Thoracic aorta (tissue), 2 donors: Measurements from ENCODE around the gene IQCH. TPM values are rescaled to one million over a fixed set of nuclear protein-coding genes. Genes with fewer than 3 reads are reported as not detected.

Experiments used
- ATAC-seq: fragments of 150-250 bp; one replicate; pipeline ENCODE4 v1.8.0; 2017; ENCODE audit warnings: low read depth; ENCODE audit not compliant: insufficient number of reproducible peaks, low FRiP score
- DNase-seq: peaks from one replicate; pipeline ENCODE4 v3.0.0-alpha.2; 2020; ENCODE audit warnings: low spot score
- H3K27ac ChIP-seq, 2 donors: fragments of 200-600 bp; sonication (generic); 1 replicate in 1 of 2; 2 replicates in 1 of 2; pipeline ENCODE4 v1.5.1; 2016; ENCODE audit warnings: mild to moderate bottlenecking in 2 of 2, moderate library complexity in 2 of 2
- H3K27me3 ChIP-seq: fragments of 200-600 bp; sonication (generic); replicated peaks from 2 replicates; pipeline ENCODE4 v1.6.0; 2016; ENCODE audit warnings: mild to moderate bottlenecking; ENCODE audit not compliant: insufficient read depth
- H3K36me3 ChIP-seq: fragments of 200-600 bp; sonication (generic); one replicate; pipeline ENCODE4 v1.5.1; 2016
- H3K4me1 ChIP-seq, 2 donors: fragments of 200-600 bp; sonication (generic); 1 replicate in 1 of 2; 2 replicates in 1 of 2; pipeline versions ENCODE4 v1.5.1 to v1.6.0; 2016; ENCODE audit warnings: low read depth in 2 of 2, mild to moderate bottlenecking in 1 of 2; ENCODE audit not compliant: control insufficient read depth in 1 of 2
- H3K4me3 ChIP-seq: fragments of 200-600 bp; sonication (generic); 2 replicates; pipeline ENCODE4 v1.5.1; 2016; ENCODE audit warnings: mild to moderate bottlenecking
- H3K9me3 ChIP-seq: fragments of 200-600 bp; sonication (generic); 2 replicates; pipeline ENCODE4 v1.5.1; 2016
- total RNA-seq, 2 donors: library from RNA; depleted of rRNA; stranded (reverse); fragments of >200 nt; gene quantifications; one replicate each; pipeline versions ENCODE4 v1.1.0 to v1.2.3, GENCODE V29; 2016
- TF ChIP-seq, protein P1 (sequence below): fragments of 200-600 bp; sonication (generic); IDR thresholded peaks from one replicate; pipeline ENCODE4 v1.5.1; 2019; ENCODE audit warnings: antibody characterized with exemption

The IQCH gene
- total RNA-seq, 2 donors from 2014 or later, result 0.14 to 2.3 TPM

DNA sequence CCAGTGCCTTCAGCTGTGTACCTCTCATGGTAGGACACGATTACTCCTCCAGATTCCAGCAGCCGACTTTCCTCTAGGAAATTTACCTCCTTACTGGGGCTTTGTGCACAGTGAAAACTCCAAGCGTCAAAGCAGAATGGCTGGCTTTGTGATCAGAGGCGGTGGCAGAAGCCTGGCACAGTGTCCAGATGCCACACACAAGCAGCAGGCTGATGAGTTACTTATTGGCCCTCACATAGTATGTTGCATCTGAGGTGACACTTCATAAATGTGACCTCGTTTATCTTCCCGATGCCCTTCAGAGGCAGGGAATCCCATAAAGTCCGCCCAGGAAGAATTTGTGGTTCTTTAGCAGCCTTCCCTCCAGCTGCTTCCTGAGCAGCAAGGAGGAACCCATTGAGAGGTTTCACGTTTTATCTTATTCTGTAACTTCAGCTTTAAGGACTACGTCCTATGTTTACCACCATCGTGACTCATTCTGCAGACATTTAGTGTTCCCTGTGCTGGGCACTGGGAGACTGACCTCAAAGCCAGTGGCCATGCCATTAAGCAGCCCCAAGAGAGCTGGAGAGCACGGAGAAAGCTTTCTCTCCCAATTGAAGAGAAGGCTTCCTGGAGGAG, 159.3 kb downstream of the IQCH start:
- DNase-seq (no peak), ATAC-seq (no peak)
- Histone ChIP-seq H3K27me3 (no peaks in the 10 kb centered on the region), H3K9me3 (no peaks in the 10 kb centered on the region), H3K36me3 (no peaks in the 10 kb centered on the region), H3K27ac (no peak overlapping the region), H3K4me3 (no peak overlapping the region), H3K4me1 (no peaks in the 10 kb centered on the region)
- TF ChIP-seq, protein P1, sequence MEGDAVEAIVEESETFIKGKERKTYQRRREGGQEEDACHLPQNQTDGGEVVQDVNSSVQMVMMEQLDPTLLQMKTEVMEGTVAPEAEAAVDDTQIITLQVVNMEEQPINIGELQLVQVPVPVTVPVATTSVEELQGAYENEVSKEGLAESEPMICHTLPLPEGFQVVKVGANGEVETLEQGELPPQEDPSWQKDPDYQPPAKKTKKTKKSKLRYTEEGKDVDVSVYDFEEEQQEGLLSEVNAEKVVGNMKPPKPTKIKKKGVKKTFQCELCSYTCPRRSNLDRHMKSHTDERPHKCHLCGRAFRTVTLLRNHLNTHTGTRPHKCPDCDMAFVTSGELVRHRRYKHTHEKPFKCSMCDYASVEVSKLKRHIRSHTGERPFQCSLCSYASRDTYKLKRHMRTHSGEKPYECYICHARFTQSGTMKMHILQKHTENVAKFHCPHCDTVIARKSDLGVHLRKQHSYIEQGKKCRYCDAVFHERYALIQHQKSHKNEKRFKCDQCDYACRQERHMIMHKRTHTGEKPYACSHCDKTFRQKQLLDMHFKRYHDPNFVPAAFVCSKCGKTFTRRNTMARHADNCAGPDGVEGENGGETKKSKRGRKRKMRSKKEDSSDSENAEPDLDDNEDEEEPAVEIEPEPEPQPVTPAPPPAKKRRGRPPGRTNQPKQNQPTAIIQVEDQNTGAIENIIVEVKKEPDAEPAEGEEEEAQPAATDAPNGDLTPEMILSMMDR, result no peak

- ATAC-seq (no peak), DNase-seq (no peak)
- H3K9me3 ChIP-seq, result no peaks in the 10 kb centered on the region
- H3K27ac ChIP-seq, result no peak overlapping the region
- H3K27me3 ChIP-seq, result no peaks in the 10 kb centered on the region
- TF ChIP-seq, protein P1, result no peak
- no peaks in the 10 kb centered on the region for H3K4me1 ChIP-seq
- H3K36me3 ChIP-seq, result no peaks in the 10 kb centered on the region
- no peak overlapping the region for H3K4me3 ChIP-seq
These were observed 160.6 kb downstream of the IQCH start for GRCh38 chr15:67415181-67415580.

- Histone ChIP-seq H3K9me3 (no peaks in the 10 kb centered on the region), H3K27me3 (no peaks in the 10 kb centered on the region), H3K36me3 (no peaks in the 10 kb centered on the region), H3K4me3 (no peak overlapping the region), H3K4me1 (no peaks in the 10 kb centered on the region), H3K27ac (no peak overlapping the region)
- ATAC-seq, result no peak
- TF ChIP-seq, protein P1, result no peak
- DNase-seq, result no peak
These were observed 162.3 kb downstream of the IQCH start for GRCh38 chr15:67416891-67417290.

GRCh38 chr15:67419705-67420104, 165.1 kb downstream of the IQCH start:
- ATAC-seq, result no peak
- DNase-seq, result no peak
- Histone ChIP-seq H3K27me3 (no peaks in the 10 kb centered on the region), H3K9me3 (no peaks in the 10 kb centered on the region), H3K4me1 (no peaks in the 10 kb centered on the region), H3K4me3 (no peak overlapping the region), H3K36me3 (no peaks in the 10 kb centered on the region), H3K27ac (no peak overlapping the region)
- TF ChIP-seq, protein P1, result no peak

DNA sequence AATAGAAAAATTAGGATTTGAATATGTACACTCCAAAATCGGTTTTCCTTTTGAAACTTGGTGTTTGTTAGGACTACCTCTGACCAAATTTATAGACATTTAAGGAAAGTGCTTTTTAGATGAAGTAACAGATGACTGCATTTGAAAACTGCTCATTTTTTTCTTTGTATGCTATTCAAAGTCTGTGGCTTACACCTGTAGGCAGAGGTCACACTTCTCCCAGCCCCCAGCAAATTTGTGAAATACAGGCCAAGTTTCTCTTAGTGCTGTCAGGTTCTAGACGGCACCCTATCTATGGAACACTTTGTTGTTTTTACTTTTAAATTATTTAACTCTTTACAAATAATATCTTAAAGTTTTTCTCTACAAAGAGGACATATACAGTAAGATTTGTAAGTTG, 165.6 kb downstream of the IQCH start:
- Histone ChIP-seq H3K4me3 (no peak overlapping the region), H3K27ac (no peak overlapping the region), H3K4me1 (no peaks in the 10 kb centered on the region), H3K27me3 (no peaks in the 10 kb centered on the region), H3K9me3 (no peaks in the 10 kb centered on the region), H3K36me3 (no peaks in the 10 kb centered on the region)
- DNase-seq (no peak), ATAC-seq (no peak)
- TF ChIP-seq, protein P1, result no peak
